ENCODE data around the gene EFNA3. TPM values are rescaled to one million over a fixed set of nuclear protein-coding genes. Genes with fewer than 3 reads are reported as not detected.

EFNA3 gene
- total RNA-seq, 1 donor from 2014 or later = 1.0 TPM

DNA sequence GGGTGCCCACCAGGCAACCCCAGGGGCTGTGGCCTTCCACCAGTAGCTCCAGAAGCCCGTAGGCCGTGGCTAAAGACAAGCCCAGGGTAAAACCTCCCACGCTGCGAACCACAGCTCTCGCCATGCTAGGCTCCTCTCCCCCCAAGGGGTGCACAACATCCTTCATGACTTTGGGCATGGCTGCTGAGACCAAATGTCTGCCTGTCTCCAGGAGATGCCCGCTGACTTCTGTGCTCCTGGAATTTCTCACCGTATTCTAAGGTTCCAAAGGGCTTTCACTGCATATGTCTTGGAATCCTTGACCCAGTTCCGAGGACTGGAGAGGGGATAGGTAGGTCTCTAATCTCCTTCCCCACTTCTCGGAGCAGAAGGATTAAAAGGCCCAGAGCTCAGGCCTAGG lies 45.1 kb upstream of the EFNA3 start, which contains the start of the genes DCST1 and DCST2:
Gene DCST1 (plus strand): TSS at position 301 of the 400 bp plus-strand sequence. CDS start 213 bp downstream, outside the sequence.
Gene DCST2 (minus strand): TSS at position 258 of the 400 bp plus-strand sequence. CDS start 80 bp downstream, at position 178.
- Histone ChIP-seq H3K36me3 (no peaks in the 10 kb centered on the region), H3K27ac (no peak within 1 kb of the TSS), H3K27me3 (ENCODE audit: low read depth) (no peaks in the 10 kb centered on the region), H3K9me3 (no peaks in the 10 kb centered on the region), H3K4me3 (no peak within 1 kb of the TSS), H3K4me1 (peaks cover 7% of the 10 kb centered on the region)
- DNase-seq (no peak), ATAC-seq (no peak)
- TF ChIP-seq, protein P1, sequence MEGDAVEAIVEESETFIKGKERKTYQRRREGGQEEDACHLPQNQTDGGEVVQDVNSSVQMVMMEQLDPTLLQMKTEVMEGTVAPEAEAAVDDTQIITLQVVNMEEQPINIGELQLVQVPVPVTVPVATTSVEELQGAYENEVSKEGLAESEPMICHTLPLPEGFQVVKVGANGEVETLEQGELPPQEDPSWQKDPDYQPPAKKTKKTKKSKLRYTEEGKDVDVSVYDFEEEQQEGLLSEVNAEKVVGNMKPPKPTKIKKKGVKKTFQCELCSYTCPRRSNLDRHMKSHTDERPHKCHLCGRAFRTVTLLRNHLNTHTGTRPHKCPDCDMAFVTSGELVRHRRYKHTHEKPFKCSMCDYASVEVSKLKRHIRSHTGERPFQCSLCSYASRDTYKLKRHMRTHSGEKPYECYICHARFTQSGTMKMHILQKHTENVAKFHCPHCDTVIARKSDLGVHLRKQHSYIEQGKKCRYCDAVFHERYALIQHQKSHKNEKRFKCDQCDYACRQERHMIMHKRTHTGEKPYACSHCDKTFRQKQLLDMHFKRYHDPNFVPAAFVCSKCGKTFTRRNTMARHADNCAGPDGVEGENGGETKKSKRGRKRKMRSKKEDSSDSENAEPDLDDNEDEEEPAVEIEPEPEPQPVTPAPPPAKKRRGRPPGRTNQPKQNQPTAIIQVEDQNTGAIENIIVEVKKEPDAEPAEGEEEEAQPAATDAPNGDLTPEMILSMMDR (IDR thresholded peaks at IDR 0.05) = no peak
- intact Hi-C loops (cut with DNase I) = no loop called here

DNA sequence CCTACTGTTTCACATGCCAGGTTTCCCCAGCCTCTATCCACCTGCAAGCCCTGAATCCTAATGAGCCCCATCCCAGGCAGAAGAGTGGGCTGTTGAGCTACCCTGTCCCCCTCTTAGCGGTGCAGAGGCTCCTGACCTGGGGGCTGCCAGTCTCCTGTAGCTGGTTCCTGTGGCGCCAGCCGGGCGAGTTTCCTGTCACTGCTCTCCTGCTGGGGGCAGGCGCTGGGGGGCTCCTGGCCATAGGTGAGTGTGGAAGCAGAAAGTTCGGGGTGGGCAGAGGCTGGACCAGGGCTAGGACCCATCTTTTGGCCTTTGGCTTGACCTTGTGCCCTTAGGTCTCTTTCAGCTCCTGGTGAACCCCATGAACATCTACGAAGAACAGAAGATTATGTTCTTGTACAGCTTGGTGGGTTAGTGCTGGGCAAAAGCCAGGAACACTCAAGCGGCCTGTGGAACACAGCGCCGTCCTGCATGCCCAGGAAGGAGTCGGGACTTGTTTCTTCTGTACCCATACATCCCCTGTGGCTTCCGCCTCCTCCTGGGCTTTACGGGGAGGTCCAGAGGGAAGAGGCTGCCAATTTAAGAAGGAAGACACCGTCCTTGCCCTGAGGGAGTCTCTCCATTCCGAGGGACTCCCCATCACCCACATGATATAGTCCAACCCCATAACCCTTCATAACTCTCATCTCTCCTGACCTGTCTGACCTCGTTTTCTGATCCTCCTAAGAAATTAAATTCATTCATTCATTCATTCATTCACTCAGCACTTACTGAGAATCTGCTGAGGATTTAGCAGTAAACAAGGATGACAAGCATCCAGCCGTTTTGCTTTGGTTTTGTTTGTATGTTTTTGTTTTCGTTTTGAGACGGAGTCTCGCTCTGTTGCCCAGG lies 44.1 kb upstream of the EFNA3 start:
- no peaks in the 10 kb centered on the region for H3K27me3 ChIP-seq (ENCODE audit: low read depth)
- TF ChIP-seq, protein P1 (IDR thresholded peaks at IDR 0.05) = no peak
- H3K9me3 ChIP-seq = no peaks in the 10 kb centered on the region
- H3K4me1 ChIP-seq = peaks cover 15% of the 10 kb centered on the region
- intact Hi-C loops (cut with DNase I) = no loop called here
- H3K27ac ChIP-seq = no peak overlapping the region
- no peak for ATAC-seq
- no peak for DNase-seq
- no peaks in the 10 kb centered on the region for H3K36me3 ChIP-seq
- no peak overlapping the region for H3K4me3 ChIP-seq

DNA sequence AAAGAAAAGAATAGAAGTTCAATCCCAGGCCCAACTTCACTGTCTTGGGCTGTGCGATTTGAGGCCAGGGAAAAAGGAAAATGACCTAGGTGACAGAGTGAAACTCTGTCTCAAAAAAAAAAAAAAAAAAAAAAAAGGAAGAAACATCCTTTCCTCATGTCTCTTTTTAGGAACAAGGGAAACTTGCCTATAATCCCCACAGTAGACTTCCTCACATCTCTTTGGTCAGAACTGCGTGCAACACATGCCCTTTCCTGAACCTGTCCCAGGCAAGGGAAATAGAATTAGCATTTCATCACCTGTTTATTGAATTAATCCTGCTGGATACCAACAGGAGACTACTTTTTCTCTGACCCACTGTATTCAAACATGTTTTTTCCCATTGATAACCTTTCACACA lies 42.7 kb upstream of the EFNA3 start:
- no peak overlapping the region for H3K27ac ChIP-seq
- intact Hi-C loops (cut with DNase I) = no loop called here

DNA sequence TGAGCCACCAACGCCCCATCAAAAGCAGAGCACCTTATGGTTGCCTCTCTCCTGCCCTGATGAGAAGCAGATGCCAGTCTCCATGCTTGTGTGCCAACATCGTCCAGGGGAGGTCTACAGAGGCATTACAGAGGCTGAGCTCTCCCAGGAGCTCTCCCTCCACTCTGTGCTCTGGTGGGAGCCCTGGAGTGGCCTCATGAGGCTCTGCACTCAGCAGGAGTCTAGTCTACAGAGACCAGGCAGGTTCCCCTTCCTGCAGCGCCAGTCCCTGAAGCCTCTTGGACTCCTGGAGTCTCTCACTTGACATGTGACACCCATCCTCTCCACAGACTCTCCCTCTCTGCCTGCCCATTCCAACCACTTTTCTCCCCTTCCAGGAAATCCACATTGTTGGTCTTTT lies 41.6 kb upstream of the EFNA3 start:
- ATAC-seq (no peak), DNase-seq (no peak)
- no peaks in the 10 kb centered on the region for H3K9me3 ChIP-seq
- no peaks in the 10 kb centered on the region for H3K27me3 ChIP-seq (ENCODE audit: low read depth)
- no peak overlapping the region for H3K4me3 ChIP-seq
- no peak overlapping the region for H3K27ac ChIP-seq
- H3K4me1 ChIP-seq = peaks cover 15% of the 10 kb centered on the region
- TF ChIP-seq, protein P1 (IDR thresholded peaks at IDR 0.05) = no peak
- intact Hi-C loops (cut with DNase I) = no loop called here
- no peaks in the 10 kb centered on the region for H3K36me3 ChIP-seq

More for the DNA sequence above, 42.7 kb upstream of the EFNA3 start:
- H3K4me3 ChIP-seq = no peak overlapping the region
- TF ChIP-seq, protein P1 (IDR thresholded peaks at IDR 0.05) = no peak
- no peaks in the 10 kb centered on the region for H3K9me3 ChIP-seq
- no peaks in the 10 kb centered on the region for H3K27me3 ChIP-seq (ENCODE audit: low read depth)
- DNase-seq (no peak), ATAC-seq (no peak)
- peaks cover 15% of the 10 kb centered on the region for H3K4me1 ChIP-seq
- H3K36me3 ChIP-seq = no peaks in the 10 kb centered on the region

DNA sequence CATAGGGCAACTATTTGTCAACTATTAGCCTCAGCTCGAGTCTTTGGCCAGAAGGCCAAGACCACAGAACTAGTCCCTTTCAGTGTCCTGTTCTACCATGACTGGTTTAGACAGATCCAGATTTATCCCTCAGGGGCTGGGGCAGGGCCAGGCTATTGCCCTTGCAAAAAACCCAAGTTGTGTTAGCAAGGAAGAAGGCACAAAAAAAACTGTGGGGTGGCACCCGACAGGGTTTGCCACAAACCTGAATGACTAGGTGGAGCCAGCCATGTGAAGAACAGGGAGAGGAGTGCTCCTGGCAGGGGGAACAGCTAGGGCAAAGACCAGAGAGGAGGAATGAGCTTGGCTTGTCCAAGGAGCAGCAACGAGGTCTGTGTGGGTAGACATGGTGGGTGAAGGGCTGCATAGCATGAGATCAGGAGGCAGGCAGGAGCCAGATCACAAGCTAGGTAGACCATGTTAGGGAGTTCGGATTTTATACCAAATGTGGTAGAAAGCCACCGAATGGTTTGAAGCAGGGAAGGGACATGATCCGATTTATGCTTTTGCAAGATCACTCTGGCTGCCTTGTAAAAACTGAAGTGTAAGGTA lies 40.7 kb upstream of the EFNA3 start:
- Histone ChIP-seq H3K9me3 (no peaks in the 10 kb centered on the region), H3K36me3 (no peaks in the 10 kb centered on the region), H3K27ac (no peak overlapping the region), H3K27me3 (ENCODE audit: low read depth) (no peaks in the 10 kb centered on the region), H3K4me3 (no peak overlapping the region), H3K4me1 (peaks cover 15% of the 10 kb centered on the region)
- TF ChIP-seq, protein P1 (IDR thresholded peaks at IDR 0.05) = no peak
- ATAC-seq (no peak), DNase-seq (no peak)
- intact Hi-C loops (cut with DNase I) = no loop called here

All from lower lobe of right lung (tissue), 2 donors.